UCSD-AML1 (cell line): ENCODE results near the gene UFC1.
A peak's percentile ranks its signal among the peaks of the same experiment; 100 is the strongest.

Experiments used
- DNase-seq: peaks from one replicate; lab custom pipeline; 2025; ENCODE audit not compliant: unreplicated experiment; lab: John Stamatoyannopoulos, UW

UFC1 gene

GRCh38 chr1:161168906-161169305 is 15.1 kb downstream of the UFC1 start:
- no peak for DNase-seq

- no peak for DNase-seq
Measured at GRCh38 chr1:161171191-161171590, 17.4 kb downstream of the UFC1 start.

- DNase-seq = no peak
Measured at GRCh38 chr1:161171696-161172095, 17.9 kb downstream of the UFC1 start.

GRCh38 chr1:161172349-161172748 is 18.6 kb downstream of the UFC1 start:
- no peak for DNase-seq

GRCh38 chr1:161172776-161173376 is 19.1 kb downstream of the UFC1 start:
- no peak for DNase-seq

GRCh38 chr1:161173711-161174110 is 19.9 kb downstream of the UFC1 start:
- DNase-seq = no peak

GRCh38 chr1:161174911-161175310 is 21.1 kb downstream of the UFC1 start:
- no peak for DNase-seq

GRCh38 chr1:161175771-161176453 is 22.1 kb downstream of the UFC1 start:
- no peak for DNase-seq

GRCh38 chr1:161176468-161177111 is 22.8 kb downstream of the UFC1 start:
- no peak for DNase-seq

- peak; percentile 89 for DNase-seq
Measured at GRCh38 chr1:161177112-161177935, 23.5 kb downstream of the UFC1 start, which contains the start of gene B4GALT3. Gene B4GALT3 (minus strand): TSS chr1:161177507. CDS start chr1:161176060, 1,447 bp downstream.

- no peak for DNase-seq
Measured at GRCh38 chr1:161177936-161178244, 24.1 kb downstream of the UFC1 start.

GRCh38 chr1:161179698-161180097 is 25.9 kb downstream of the UFC1 start:
- no peak for DNase-seq

- DNase-seq = no peak
Measured at GRCh38 chr1:161180639-161181038, 26.9 kb downstream of the UFC1 start.

GRCh38 chr1:161182214-161182613 is 28.4 kb downstream of the UFC1 start:
- no peak for DNase-seq

- peak; percentile 88 for DNase-seq
Measured at GRCh38 chr1:161185282-161185682, 31.5 kb downstream of the UFC1 start.

- DNase-seq = peak; percentile 37
Measured at GRCh38 chr1:161185732-161186311, 32.0 kb downstream of the UFC1 start.

- no peak for DNase-seq
Measured at GRCh38 chr1:161187311-161187710, 33.5 kb downstream of the UFC1 start.

GRCh38 chr1:161188381-161188780 is 34.6 kb downstream of the UFC1 start:
- no peak for DNase-seq

- no peak for DNase-seq
Measured at GRCh38 chr1:161189036-161189435, 35.3 kb downstream of the UFC1 start.

GRCh38 chr1:161190962-161191521 is 37.3 kb downstream of the UFC1 start:
- DNase-seq = no peak

GRCh38 chr1:161191971-161192370 is 38.2 kb downstream of the UFC1 start:
- no peak for DNase-seq
